ACHN (cell line): Measurements from ENCODE around the gene STARD9.
A peak's percentile ranks its signal among the peaks of the same experiment; 100 is the strongest.
"Not testable (repeated sequence)": the region's sequence is repeated elsewhere in the genome, so short reads cannot be mapped to it uniquely, and the experiment has no call there.

Experiments used
- DNase-seq: peaks from one replicate; pipeline ENCODE4 v3.0.0-alpha.2; 2015
- in situ Hi-C: cut with HindIII; loops from 2 replicates; pipeline ENCODE4 v1.10.0; 2017; ENCODE audit warnings: low sequenced_read_pairs, low pct_ligation_motif_present, low pct_unique_long_range_greater_than_20kb

Gene STARD9

DNA sequence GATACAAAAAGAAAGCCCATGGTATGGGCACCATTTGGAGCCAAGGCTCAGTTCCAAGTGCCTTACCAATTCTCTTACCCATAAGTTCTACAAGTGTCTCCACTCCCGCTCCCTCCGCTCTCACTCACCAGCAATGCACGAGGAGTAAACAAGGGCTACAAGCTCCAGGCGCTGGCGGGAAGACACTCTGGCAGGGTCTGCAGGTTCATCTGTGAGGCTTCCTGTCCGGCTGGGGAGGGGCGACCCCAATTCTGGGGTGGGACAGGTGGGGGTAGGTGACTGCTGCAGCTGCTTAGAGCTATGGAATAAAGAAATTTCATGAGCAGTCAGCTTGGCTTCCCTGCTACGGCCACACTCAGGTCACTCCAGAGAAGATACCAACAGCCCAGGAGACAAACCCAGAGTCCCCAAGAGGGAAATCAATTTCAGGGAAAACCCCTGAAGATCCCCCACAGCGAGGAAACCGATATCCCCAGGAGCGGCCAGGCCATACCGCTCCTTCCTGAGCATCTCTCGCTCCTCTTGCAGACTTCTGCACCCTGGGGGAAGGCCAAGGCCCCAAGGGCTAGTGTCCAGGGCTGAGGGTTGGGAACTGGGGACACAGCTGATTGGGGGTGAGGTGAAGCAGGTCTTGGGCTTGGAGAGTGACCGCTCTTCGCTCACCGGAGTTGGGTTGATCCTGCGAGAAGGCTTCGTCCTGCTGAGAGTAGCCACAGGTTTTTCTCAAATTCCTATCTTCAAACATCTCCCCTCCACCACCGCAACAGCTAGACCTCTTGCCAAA is 160.2 kb downstream of the STARD9 start:
- in situ Hi-C loops, result no loop called here

DNA sequence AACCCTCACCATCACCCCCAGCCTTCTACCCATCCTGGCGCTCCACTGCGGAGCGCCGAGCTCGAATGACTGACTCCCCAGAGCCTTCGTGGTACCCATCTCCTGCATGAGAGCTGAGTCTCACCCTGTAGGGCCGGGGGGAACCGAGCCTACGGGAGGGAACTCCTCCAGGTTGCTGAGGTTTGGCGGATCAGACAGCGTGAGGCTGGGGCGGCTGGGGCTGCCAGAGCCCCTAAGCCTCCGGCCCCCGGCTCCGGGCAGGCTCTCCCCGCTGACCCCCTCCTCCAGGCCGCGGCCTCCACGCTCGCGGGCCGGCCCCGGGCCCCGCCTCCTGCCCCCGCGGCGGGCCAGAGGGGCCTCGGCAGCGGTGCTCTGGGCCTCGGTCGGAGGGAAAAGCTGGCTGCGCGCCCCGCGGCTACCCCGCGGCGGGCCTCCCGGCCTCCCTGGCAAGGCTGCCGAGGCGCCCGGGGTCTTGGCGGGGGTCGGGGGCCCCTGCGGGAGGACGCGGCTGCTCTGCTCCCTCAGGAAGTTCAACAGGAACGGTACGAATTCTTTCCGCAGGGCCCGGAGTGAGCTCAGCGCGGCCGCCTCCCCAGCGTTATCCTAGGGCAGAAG is 160.9 kb downstream of the STARD9 start:
- in situ Hi-C loops, result no loop called here
- peak; percentile 13 for DNase-seq

More for the DNA sequence above, 160.2 kb downstream of the STARD9 start:
- no peak for DNase-seq

DNA sequence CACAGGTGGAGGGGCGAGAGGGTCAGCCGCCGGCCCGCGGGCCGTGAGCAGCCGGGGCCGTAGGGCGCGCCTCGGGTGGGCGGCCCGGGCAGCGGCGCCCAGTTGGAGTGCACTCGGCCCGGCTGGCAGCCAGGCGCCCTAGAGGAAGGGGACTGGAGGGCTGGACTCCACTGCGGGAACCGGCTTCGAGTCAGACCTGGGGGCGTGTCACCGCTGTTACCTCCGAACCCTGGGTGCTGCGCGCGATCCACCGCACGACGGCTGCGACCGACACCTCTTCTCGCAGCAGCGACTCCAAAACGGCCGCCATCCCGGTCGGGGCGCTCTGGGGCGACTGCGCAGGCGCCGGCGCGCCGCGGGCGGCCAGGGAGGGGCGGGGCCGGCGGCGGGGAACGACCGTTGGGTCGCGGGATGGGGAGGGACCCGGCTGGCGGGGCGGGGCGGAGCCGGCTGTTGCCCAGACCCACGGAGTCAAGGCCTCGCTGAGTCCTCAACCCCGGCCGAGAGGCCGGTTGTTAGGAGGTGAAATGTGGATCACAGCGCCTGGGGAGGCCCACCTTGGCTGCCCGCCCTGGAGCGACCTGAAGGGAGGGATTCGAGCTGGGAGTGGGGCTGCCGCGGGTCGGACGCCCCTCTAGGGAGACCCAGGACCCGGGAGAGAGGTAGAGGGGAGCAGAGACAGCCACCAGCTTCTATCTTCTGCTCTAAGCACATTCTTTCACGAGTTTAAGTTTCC is 161.6 kb downstream of the STARD9 start, which contains the start of gene CDAN1:
Gene CDAN1 (minus strand): TSS at position 336 of the 736 bp plus-strand sequence. CDS start 26 bp downstream, at position 310.
- in situ Hi-C loops, result no loop called here

DNA sequence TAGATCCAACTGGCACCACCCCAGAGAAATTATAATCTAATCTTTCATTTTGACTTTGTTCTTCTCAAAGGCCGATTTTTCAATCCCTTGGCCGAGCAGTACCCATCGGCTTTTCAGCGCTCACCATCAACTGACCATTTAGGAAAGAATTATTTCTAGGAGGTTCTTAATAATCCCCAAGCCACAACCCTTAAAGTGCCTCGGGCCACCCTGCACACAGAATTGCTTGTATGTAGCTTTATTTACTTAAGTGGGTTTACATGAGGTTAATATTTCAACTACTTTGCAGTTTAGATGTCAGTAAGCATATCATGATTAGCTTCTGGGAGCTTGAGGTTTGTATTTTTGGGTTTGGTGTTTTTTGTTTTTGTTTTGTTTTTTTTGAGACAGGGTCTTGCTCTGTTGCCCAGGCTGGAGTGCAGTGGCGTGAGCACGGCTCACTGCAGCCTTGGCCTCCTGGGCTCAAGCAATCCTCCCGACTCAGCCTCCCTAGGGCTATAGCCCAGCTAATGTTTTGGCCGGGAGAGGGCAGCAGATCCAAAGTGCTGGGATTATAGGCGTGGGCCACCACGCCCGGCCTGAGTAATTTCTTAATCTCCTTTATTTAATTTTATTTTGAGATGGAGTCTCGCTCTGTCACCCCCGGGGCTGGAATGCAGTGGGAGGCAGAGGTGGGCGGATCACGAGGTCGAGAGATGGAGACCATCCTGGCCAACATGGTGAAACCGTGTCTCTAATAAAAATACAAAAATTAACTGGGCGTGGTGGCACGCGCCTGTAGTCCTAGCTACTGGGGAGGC is 162.3 kb downstream of the STARD9 start:
- DNase-seq, result no peak
- in situ Hi-C loops, result no loop called here

More for the DNA sequence above, 161.6 kb downstream of the STARD9 start, which contains the start of gene CDAN1:
- peak; percentile 84 for DNase-seq

- DNase-seq, result no peak
These were observed 166.3 kb downstream of the STARD9 start for GRCh38 chr15:42741710-42742109.

DNA sequence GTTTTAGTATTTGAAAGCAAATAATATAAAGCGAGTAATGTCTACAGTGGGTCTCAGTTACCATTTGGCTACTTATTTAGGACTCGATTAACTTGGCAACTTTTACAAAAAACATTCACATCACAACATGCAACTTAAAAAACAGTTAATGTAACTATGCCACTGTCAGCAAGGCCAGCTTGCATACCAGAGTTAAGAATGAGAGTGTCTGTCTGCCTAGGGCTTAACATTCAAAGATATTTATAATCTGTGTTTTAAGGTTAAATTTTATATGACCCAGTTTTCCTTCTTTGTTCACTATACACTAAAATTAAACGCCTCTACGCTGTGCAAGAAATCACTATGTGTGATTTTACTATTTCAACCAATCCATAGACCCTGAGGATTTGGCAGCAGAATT is 166.7 kb downstream of the STARD9 start:
- in situ Hi-C loops, result no loop called here
- DNase-seq, result no peak

More at GRCh38 chr15:42741710-42742109, 166.3 kb downstream of the STARD9 start:
- in situ Hi-C loops, result no loop called here

- in situ Hi-C loops, result no loop called here
These were observed 168.8 kb downstream of the STARD9 start for GRCh38 chr15:42744195-42744594.

DNA sequence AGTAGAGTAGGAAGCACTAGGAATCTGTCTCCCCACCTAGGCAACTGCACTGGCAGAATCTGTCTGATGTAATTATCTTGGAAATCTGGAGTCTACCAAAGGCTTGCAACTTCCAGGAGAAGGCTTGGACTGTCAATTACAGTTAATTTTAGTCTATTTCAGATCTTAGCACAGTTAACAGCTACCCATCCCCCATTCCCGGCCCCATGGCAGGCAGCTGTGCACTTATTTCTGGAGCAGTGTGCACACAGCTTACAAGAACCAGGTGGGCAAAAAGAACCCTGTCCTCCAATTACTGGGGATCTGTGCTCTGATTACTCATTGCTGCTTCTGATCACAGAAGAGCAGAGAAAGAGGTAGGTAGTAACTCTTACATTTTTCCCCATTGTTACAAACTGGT is 173.9 kb downstream of the STARD9 start:
- no peak for DNase-seq
- in situ Hi-C loops, result no loop called here

More at GRCh38 chr15:42744195-42744594, 168.8 kb downstream of the STARD9 start:
- no peak for DNase-seq

DNA sequence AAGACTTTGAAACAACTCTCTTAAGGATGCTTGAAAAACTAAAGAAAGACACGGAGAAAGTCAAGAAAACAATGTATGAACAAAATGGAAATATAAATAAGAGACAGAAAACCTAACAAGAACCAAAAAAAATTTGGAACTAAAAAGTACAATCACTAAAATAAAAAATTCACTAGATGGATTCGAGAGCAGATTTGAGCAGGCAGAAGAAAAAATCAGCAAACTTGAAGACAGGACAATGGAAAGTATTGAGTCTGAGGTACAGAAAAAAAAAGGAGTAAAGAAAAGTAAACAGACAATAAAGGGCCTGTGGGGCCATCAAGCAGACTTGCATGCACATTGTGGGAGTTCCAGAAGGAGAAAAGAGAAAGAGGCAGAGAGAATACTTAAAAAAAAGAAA is 174.9 kb downstream of the STARD9 start:
- no peak for DNase-seq
- in situ Hi-C loops, result no loop called here

DNA sequence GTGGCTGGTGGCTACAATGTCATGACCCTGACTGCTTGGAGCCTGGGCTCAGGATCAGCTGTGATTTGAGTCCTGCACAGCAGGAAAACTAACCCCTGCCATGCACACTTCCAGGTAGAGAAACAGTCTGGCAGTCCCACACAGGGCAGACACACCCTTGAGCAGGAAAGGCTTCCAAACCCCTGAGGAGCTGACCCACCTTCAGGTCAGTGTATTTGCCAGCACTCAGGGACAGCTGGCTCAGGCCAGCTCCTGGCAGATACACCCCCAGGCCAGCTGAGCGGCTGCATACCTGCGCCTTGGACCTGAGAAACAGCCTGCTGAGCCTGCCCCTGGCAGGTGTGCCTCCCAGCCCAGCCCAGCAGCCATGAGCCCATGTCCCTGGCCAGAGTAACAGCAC is 183.7 kb downstream of the STARD9 start:
- in situ Hi-C loops, result no loop called here
- DNase-seq, result no peak

- no peak for DNase-seq
- in situ Hi-C loops, result no loop called here
These were observed 185.4 kb downstream of the STARD9 start for GRCh38 chr15:42760759-42761158.

DNA sequence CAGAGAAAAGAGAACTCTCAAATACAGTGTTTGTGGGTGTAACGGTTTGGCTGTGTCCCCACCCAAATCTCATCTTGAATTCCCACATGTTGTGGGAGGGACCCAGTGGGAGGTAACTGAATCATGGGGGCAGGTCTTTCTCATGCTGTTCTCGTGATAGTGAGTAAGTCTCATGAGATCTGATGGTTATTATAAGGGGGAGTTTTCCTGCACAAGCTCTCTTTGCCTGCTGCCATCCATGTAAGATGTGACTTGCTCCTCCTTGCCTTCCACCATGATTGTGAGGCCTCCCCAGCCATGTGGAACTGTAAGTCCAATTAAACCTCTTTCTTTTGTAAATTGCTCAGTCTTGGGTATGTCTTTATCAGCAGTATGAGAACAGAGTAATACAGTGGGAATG is 186.4 kb downstream of the STARD9 start:
- DNase-seq, in situ Hi-C loops: not testable (repeated sequence)

GRCh38 chr15:42764154-42764731 is 188.8 kb downstream of the STARD9 start:
- in situ Hi-C loops, DNase-seq: not testable (repeated sequence)

- DNase-seq, in situ Hi-C loops: not testable (repeated sequence)
These were observed 190.7 kb downstream of the STARD9 start for GRCh38 chr15:42766109-42766508.
